IMR-90 (cell line): Measurements from ENCODE around the gene IMPDH1. TPM values are rescaled to one million over a fixed set of nuclear protein-coding genes. Genes with fewer than 3 reads are reported as not detected.

ENCODE experiments used
- RCOR1 ChIP-seq: IDR thresholded peaks from 2 replicates; pipeline ENCODE4 v1.6.1; 2012; ENCODE audit warnings: mild to moderate bottlenecking, low read length, improper control_type of control experiment; ENCODE audit not compliant: insufficient replicate concordance
- RFX5 ChIP-seq: IDR thresholded peaks from 2 replicates; pipeline ENCODE4 v1.8.0; 2012; ENCODE audit warnings: low read depth, mild to moderate bottlenecking, low read length, moderate library complexity
- polyA plus RNA-seq, 3 experiments: library from polyadenylated mRNA; depleted of rRNA; stranded (reverse); fragments of >200 nt; gene quantifications; 2 replicates each; pipeline ENCODE4 v1.2.3, GENCODE V29; 2012; ENCODE audit warnings: low replicate concordance in 1 of 3
- total RNA-seq: library from RNA; depleted of rRNA; stranded (reverse); fragments of >200 nt; gene quantifications from 2 replicates; pipeline ENCODE4 v1.2.3, GENCODE V29; 2012
- TF ChIP-seq, protein P1 (sequence below): fragments of 150-350 bp; IDR thresholded peaks from 2 replicates; pipeline ENCODE4 v1.6.1; 2016; ENCODE audit warnings: low read depth, mild to moderate bottlenecking, low read length, moderate library complexity, borderline replicate concordance

IMPDH1 gene
- total and polyA plus RNA-seq, 2 of the 4 experiments (the other 2 are of a cell fraction), result 49.5 to 69.3 TPM

DNA sequence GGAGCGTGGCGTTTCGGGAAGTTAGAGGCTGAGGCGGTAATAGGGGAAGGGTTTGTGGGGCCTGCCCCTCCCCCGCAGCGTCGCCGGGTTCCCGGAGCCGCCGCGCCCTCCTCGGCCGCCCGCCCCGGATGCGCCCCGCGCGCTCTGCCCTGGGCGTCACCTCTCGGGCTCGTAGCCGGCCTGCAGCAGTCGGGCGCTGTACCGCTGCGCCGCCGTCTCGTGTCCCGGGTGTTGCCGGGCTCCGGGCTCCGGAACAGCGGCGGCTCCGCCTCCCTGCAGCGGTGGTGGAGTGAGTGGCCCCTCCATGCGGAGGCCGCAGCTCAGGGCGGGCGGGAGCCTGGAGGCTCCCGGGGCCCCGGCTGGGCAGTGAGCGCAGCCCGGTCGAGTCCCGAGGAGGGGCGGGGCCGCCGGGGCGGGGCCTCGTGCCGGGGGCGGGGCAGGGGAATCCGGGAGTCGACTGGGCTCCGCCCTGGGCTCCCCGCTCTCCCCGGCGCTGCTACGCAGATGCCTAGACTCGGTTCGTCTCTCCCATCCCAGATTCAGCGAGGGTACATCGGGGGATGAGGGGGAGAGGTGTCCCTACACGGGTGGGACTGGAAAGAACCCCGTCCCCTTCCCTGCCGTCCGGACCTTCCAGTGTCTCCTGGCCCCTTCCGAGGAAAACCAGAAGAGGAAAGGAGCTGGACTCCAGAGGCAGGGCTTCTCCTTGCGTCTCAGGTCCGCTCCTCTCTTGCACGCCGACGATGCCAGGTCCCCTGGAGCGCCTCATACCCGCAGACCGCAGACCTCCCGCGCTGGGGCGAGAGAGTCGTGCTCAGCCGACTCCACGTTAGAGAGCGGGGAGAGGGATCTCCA, at the start of gene IMPDH1 (continued):
- TF ChIP-seq, protein P1, sequence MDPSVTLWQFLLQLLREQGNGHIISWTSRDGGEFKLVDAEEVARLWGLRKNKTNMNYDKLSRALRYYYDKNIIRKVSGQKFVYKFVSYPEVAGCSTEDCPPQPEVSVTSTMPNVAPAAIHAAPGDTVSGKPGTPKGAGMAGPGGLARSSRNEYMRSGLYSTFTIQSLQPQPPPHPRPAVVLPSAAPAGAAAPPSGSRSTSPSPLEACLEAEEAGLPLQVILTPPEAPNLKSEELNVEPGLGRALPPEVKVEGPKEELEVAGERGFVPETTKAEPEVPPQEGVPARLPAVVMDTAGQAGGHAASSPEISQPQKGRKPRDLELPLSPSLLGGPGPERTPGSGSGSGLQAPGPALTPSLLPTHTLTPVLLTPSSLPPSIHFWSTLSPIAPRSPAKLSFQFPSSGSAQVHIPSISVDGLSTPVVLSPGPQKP, result no peak
- TF ChIP-seq RCOR1 (no peak), RFX5 (no peak)
